GM19463 (cell line): ENCODE measurements around the gene HTT-AS.
"Not testable (repeated sequence)": the region's sequence is repeated elsewhere in the genome, so short reads cannot be mapped to it uniquely, and the experiment has no call there.

ENCODE experiments used
- ATAC-seq: cut with Tn5 transposase; IDR thresholded peaks from one replicate; pipeline ENCODE4 v1.9.1; 2021; ENCODE audit warnings: mild to moderate bottlenecking, moderate library complexity; ENCODE audit not compliant: unreplicated experiment

The HTT-AS gene

DNA sequence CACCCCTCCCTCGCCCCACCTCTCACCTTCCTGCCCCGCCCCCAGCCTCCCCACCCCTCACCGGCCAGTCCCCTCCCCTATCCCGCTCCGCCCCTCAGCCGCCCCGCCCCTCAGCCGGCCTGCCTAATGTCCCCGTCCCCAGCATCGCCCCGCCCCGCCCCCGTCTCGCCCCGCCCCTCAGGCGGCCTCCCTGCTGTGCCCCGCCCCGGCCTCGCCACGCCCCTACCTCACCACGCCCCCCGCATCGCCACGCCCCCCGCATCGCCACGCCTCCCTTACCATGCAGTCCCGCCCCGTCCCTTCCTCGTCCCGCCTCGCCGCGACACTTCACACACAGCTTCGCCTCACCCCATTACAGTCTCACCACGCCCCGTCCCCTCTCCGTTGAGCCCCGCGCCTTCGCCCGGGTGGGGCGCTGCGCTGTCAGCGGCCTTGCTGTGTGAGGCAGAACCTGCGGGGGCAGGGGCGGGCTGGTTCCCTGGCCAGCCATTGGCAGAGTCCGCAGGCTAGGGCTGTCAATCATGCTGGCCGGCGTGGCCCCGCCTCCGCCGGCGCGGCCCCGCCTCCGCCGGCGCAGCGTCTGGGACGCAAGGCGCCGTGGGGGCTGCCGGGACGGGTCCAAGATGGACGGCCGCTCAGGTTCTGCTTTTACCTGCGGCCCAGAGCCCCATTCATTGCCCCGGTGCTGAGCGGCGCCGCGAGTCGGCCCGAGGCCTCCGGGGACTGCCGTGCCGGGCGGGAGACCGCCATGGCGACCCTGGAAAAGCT, at the start of gene HTT-AS, which contains the start of gene HTT:
Gene HTT-AS (minus strand): TSS at position 461 of the 768 bp plus-strand sequence.
Gene HTT (plus strand): TSS at position 604 of the 768 bp plus-strand sequence. CDS start 145 bp downstream, at position 749.
- ATAC-seq = peak; percentile 82

- ATAC-seq = no peak
These were observed 48.9 kb upstream of the HTT-AS start for GRCh38 chr4:3123181-3123671.

DNA sequence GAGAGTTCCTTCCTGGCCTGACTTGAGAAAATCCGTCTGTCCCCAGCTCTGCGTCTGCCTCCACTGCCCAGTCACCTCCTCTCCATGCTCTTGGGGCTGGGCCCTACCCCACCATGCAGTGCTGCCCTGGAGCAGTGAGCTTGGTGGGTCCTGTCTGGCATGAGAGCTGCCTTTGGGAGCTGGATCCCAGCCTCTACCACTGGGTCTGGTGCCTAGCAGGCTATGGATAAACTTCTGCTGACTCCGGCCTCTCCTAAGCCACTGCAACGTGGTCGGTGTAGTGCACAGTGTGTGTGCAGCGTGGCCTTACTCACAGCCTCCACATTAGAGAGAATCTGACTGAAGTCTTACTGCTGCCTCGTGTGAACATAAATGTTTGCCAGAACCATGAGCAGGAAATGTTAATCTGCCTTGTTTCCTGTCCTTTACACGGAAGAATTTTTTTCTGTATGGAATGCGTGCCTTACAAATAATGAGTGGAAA, 47.8 kb upstream of the HTT-AS start:
- ATAC-seq = no peak

- ATAC-seq = no peak
These were observed 47.3 kb upstream of the HTT-AS start for GRCh38 chr4:3121596-3121995.

DNA sequence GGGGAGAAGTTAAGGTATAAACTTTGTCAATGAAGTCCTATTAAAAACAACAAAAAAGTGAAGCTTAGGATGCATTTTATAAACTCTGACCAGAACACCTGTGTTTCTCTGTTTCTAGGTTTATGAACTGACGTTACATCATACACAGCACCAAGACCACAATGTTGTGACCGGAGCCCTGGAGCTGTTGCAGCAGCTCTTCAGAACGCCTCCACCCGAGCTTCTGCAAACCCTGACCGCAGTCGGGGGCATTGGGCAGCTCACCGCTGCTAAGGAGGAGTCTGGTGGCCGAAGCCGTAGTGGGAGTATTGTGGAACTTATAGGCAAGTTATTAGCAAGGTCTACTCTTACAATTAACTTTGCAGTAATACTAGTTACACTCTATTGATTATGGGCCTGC, 46.8 kb upstream of the HTT-AS start:
- no peak for ATAC-seq

GRCh38 chr4:3119464-3119863, 45.1 kb upstream of the HTT-AS start:
- ATAC-seq = no peak

DNA sequence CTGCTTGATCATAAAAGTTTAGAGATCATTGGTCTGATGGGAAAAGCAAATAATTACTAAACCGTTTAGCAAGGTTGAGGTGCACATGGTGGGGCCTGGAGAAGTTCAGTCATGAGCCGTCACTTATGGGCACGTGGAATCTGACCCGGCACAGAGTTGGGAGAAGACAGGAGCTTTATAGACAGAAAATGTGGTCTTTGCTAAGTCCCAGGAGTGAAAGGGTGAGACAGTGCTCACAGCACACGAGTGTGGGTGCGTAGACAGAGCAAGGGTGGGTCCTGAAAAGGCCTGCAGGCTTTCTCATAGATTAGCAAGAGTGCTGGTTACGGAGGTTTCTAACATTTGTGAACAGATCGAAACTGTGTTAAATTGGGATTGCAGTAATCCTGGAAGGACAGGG, 44.0 kb upstream of the HTT-AS start:
- no peak for ATAC-seq

DNA sequence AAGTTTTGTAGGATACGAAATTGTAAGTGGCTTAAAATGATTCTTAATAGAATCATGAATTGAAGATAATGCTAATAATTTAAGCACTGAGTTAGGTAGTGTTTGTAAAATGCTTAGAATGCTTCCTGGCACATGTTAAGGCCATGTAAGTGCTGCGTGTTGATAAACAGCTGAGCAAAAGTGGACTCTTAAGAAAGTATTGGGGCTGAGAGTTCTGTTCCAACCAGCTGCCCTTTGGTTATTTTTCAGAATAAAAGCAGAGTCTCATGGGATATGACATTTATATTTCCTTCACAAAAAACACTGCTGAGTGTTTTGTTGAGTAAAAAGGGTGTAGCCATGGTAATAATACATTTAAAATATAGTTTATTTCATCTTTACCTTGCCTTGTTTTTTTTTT, 42.6 kb upstream of the HTT-AS start:
- no peak for ATAC-seq

DNA sequence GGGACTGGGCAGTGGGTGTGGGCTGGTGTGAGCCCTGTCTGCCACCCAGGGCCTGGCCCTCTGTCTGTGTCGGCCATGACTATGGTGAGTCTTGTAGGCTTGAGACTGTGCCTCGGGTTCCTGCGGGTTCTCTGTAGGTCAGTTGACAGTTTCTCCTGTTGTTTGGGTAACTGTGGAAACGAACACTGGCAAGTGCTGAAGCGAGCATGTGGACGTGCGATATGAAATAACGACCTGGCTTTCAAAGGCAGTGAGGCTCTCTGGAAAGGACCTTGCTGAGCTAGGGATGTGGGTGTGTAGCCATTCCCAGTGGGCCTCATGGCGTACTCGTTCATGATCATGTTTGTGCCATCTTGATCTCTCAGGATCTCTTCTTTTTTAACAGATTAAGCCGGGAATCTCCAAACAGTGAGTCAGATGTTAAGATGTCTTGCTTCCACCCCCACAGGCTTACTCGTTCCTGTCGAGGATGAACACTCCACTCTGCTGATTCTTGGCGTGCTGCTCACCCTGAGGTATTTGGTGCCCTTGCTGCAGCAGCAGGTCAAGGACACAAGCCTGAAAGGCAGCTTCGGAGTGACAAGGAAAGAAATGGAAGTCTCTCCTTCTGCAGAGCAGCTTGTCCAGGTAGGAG, 41.4 kb upstream of the HTT-AS start:
- ATAC-seq = no peak

GRCh38 chr4:3114377-3114776, 40.0 kb upstream of the HTT-AS start:
- ATAC-seq = no peak

DNA sequence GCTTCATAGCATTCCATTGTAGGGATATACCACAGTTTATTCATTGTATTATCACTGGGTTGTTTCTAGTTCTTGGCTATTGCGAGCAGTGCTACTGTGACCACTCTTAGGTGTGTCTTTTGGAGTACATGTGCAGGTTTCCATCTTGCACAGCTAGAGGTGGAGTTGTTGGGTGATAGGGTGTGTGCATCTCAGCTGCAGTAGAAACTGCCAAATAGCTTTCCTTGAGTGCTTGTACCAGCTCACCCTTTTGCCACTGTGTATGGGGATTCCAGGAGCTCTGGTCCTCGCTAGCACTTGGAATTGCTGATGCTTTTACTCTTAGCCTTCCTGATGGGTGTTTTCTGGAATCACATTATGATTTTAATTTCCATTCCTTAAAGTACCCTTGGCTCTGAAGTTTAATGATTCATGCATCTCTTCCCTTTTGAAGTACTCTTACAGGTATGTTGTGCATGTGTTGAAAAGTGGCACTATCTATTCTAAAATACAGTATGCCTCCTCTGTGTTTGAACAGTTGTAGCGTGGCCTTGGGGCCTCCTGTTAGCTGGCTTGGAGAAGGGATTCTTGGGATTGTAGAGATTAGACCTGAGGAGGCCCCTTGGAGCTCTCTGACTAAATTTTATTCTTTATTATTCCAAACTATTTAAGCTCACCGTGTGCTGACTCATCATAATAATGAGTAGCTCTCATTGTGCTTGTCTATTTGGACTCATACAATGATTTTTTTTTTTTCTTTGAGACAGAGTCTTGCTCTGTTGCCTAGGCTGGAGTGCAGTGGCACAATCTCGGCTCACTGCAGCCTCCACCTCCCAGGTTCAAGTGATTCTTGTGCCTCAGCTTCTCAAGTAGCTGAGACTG, 38.5 kb upstream of the HTT-AS start:
- no peak for ATAC-seq

GRCh38 chr4:3112201-3112600, 37.9 kb upstream of the HTT-AS start:
- ATAC-seq = no peak

GRCh38 chr4:3111461-3111860, 37.1 kb upstream of the HTT-AS start:
- ATAC-seq = no peak

GRCh38 chr4:3108211-3108610, 33.9 kb upstream of the HTT-AS start:
- no peak for ATAC-seq

GRCh38 chr4:3107691-3108121, 33.4 kb upstream of the HTT-AS start:
- no peak for ATAC-seq

DNA sequence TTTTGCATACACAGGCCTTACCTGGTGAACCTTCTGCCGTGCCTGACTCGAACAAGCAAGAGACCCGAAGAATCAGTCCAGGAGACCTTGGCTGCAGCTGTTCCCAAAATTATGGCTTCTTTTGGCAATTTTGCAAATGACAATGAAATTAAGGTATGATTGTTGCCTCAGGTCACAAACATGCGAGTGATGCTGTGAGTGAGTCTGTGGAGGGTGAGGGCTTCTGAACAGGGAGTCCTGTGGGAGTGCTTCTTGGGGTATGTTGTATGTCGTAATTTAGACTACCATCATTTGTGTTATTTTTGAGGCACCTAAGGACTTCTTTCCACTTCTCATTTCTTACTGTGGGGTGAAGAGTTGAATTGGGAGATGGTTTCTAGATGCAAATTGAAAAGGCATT, 32.9 kb upstream of the HTT-AS start:
- ATAC-seq = no peak

GRCh38 chr4:3106339-3107186, 32.2 kb upstream of the HTT-AS start:
- peak; percentile 99 for ATAC-seq

GRCh38 chr4:3098346-3098745, 24.0 kb upstream of the HTT-AS start:
- ATAC-seq = no peak

DNA sequence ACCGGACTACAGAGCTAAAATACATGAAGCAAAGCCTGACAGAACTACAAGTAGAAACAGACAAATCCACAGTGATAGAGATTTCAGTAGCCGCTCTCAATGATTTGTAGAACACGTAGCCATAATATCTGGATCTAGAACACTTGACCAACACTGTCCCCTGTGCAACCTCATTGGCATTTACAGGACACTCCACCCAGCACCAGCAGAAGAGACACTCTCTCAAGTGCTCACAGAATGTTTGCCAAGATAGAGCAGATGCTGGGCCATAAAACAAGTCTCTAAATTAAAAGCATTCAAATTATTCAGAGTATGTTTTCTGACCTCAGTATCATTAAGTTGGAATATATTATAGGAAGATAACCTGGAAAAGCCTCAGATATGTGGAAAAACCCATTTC, 21.9 kb upstream of the HTT-AS start:
- no peak for ATAC-seq

GRCh38 chr4:3094701-3095100, 20.4 kb upstream of the HTT-AS start:
- ATAC-seq = not testable (repeated sequence)
